ENCODE results near the gene SLC39A5. TPM values are rescaled to one million over a fixed set of nuclear protein-coding genes. Genes with fewer than 3 reads are reported as not detected.
"Not testable (repeated sequence)": the region's sequence is repeated elsewhere in the genome, so short reads cannot be mapped to it uniquely, and the experiment has no call there.

Gene SLC39A5
- total RNA-seq, 1 experiment from 2014 or later = not detected

GRCh38 chr12:56266693-56267442, 37.0 kb downstream of the SLC39A5 start, which contains the start of gene COQ10A:
TSS of gene COQ10A (plus strand) at chr12:56266942. CDS start at chr12:56267119, 177 bp downstream.
- Mint-ChIP-seq H3K4me1 (ENCODE audit: insufficient read depth, unreplicated experiment) (peaks cover 9% of the 10 kb centered on the region), H3K9me3 (ENCODE audit: unreplicated experiment) (no peaks in the 10 kb centered on the region), H3K27ac (ENCODE audit: low read depth, unreplicated experiment) (peak within 1 kb of the TSS; percentile 51), H3K36me3 (ENCODE audit: insufficient read depth, unreplicated experiment) (peaks cover 14% of the 10 kb centered on the region), H3K4me3 (ENCODE audit: unreplicated experiment) (peak within 1 kb of the TSS; percentile 89), H3K27me3 (ENCODE audit: insufficient read depth, unreplicated experiment) (no peaks in the 10 kb centered on the region)
- TF ChIP-seq CTCF (IDR thresholded peaks at IDR 0.05; ENCODE audit: unreplicated experiment) = peak; percentile 62
- intact Hi-C loops (cut with micrococcal nuclease) = loop anchor here (1.0 kb wide), 1 partner anchor 197 kb away; no protein-coding TSS in a partner anchor
- CTCF ChIA-PET = interaction anchor here (0.5 to 1.8 kb wide), 15 partner anchors 9 to 498 kb away, joined by 3 to 12 read pairs (median 4); partner anchors contain the start of gene ANKRD52
- peak; percentile 84 for DNase-seq (ENCODE audit: unreplicated experiment)
- no TSS peak for BruUV-seq (replicated peaks)
- POLR2A ChIA-PET = interaction anchor here (0.6 to 2.2 kb wide), 19 partner anchors 9 to 410 kb away, joined by 3 to 10 read pairs (median 4); partner anchors contain the start of genes ANKRD52, CNPY2, ESYT1 and PAN2

- Mint-ChIP-seq H3K4me1 (ENCODE audit: insufficient read depth, unreplicated experiment) (peaks cover 5% of the 10 kb centered on the region), H3K27me3 (ENCODE audit: insufficient read depth, unreplicated experiment) (no peaks in the 10 kb centered on the region), H3K36me3 (ENCODE audit: insufficient read depth, unreplicated experiment) (peaks cover 21% of the 10 kb centered on the region), H3K4me3 (ENCODE audit: unreplicated experiment) (peak overlapping the region; percentile 89), H3K27ac (ENCODE audit: low read depth, unreplicated experiment) (peak overlapping the region; percentile 51), H3K9me3 (ENCODE audit: unreplicated experiment) (no peaks in the 10 kb centered on the region)
- CTCF ChIA-PET = interaction anchor here (0.6 to 1.8 kb wide), 9 partner anchors 12 to 499 kb away, joined by 3 to 9 read pairs (median 4); no protein-coding TSS in a partner anchor
- POLR2A ChIA-PET = interaction anchor here (0.6 to 2.2 kb wide), 12 partner anchors 9 to 332 kb away, joined by 3 to 10 read pairs (median 4); partner anchors contain the start of genes ANKRD52, CNPY2, PAN2 and SMARCC2
- no peak for TF ChIP-seq CTCF (IDR thresholded peaks at IDR 0.05; ENCODE audit: unreplicated experiment)
- intact Hi-C loops (cut with micrococcal nuclease) = no loop called here
- no TSS peak for BruUV-seq (replicated peaks)
- no peak for DNase-seq (ENCODE audit: unreplicated experiment)
Measured at GRCh38 chr12:56267443-56268071, 37.7 kb downstream of the SLC39A5 start.

- Mint-ChIP-seq H3K27me3 (ENCODE audit: insufficient read depth, unreplicated experiment) (no peaks in the 10 kb centered on the region), H3K4me1 (ENCODE audit: insufficient read depth, unreplicated experiment) (peaks cover 5% of the 10 kb centered on the region), H3K27ac (ENCODE audit: low read depth, unreplicated experiment) (no peak overlapping the region), H3K36me3 (ENCODE audit: insufficient read depth, unreplicated experiment) (peaks cover 56% of the 10 kb centered on the region), H3K9me3 (ENCODE audit: unreplicated experiment) (no peaks in the 10 kb centered on the region), H3K4me3 (ENCODE audit: unreplicated experiment) (no peak overlapping the region)
- BruUV-seq (replicated peaks) = no TSS peak
- no peak for DNase-seq (ENCODE audit: unreplicated experiment)
- TF ChIP-seq CTCF (IDR thresholded peaks at IDR 0.05; ENCODE audit: unreplicated experiment) = no peak
- ChIA-PET POLR2A (interaction anchor here (0.6 to 1.2 kb wide), 3 partner anchors 9 to 143 kb away, joined by 3 to 4 read pairs (median 3); partner anchors contain the start of genes ESYT1 and RNF41), CTCF (interaction anchor here (0.6 to 1.0 kb wide), 4 partner anchors 14 to 188 kb away, joined by 3 to 4 read pairs (median 4); partner anchors contain the start of gene PA2G4)
- intact Hi-C loops (cut with micrococcal nuclease) = no loop called here
Measured at GRCh38 chr12:56271031-56271430, 41.2 kb downstream of the SLC39A5 start.

DNA sequence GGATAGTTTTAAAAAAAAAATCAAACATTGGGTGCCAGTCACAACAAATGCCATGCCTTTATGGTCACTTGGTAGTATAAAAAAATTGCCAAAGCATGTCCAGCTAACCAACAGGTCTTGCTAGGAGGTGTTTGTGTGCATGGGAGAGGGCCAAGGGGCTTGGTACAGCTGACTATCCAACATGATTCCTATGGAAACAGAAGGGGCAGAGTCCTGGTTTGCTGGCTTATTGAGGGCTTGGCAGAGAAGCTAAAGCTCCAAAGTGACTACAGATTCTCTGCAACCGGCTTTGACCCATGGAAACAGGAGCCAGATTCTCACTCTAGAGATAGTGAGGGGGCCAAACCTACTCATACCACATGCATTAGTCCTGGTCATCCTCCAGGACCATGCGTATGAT, 42.6 kb downstream of the SLC39A5 start:
- H3K27me3 Mint-ChIP-seq (ENCODE audit: insufficient read depth, unreplicated experiment); BruUV-seq (replicated peaks); DNase-seq (ENCODE audit: unreplicated experiment); H3K27ac Mint-ChIP-seq (ENCODE audit: low read depth, unreplicated experiment); H3K4me3 Mint-ChIP-seq (ENCODE audit: unreplicated experiment); intact Hi-C loops (cut with micrococcal nuclease); H3K9me3 Mint-ChIP-seq (ENCODE audit: unreplicated experiment); H3K4me1 Mint-ChIP-seq (ENCODE audit: insufficient read depth, unreplicated experiment): not testable (repeated sequence)
- CTCF ChIA-PET = interaction anchor here (0.6 kb wide), 2 partner anchors 24 to 31 kb away, joined by 3 to 4 read pairs; no protein-coding TSS in a partner anchor
- POLR2A ChIA-PET = interaction anchor here (1.3 kb wide), 1 partner anchor 27 kb away, joined by 5 read pairs; no protein-coding TSS in a partner anchor
- H3K36me3 Mint-ChIP-seq (ENCODE audit: insufficient read depth, unreplicated experiment) = peaks cover 70% of the 10 kb centered on the region

All from MCF 10A (cell line).